T47D (cell line): ENCODE measurements around the gene SIRT7.
A peak's percentile ranks its signal among the peaks of the same experiment; 100 is the strongest.
"Not testable (repeated sequence)": the region's sequence is repeated elsewhere in the genome, so short reads cannot be mapped to it uniquely, and the experiment has no call there.

Source experiments
- DNase-seq, 2 experiments: peaks; one replicate each; pipeline versions ENCODE4 v3.0.0 to v3.0.0-alpha.2; 2011 to 2012; ENCODE audit warnings: low read depth in 1 of 2, low spot score in 1 of 2
- JUND ChIP-seq: IDR thresholded peaks from 2 replicates; pipeline ENCODE4 v1.6.1; 2012; ENCODE audit warnings: low read depth
- in situ Hi-C: cut with HindIII; loops from 2 replicates; pipeline ENCODE4 v1.10.0; 2016; ENCODE audit warnings: low sequenced_read_pairs, low pct_unique_long_range_greater_than_20kb

The SIRT7 gene

GRCh38 chr17:81959362-81960129, 41.6 kb upstream of the SIRT7 start:
- TF ChIP-seq JUND, result no peak
- peak; percentile 77 to 90 for DNase-seq
- in situ Hi-C loops, result no loop called here

GRCh38 chr17:81958633-81959342, 40.8 kb upstream of the SIRT7 start:
- no peak for DNase-seq
- in situ Hi-C loops, result no loop called here
- TF ChIP-seq JUND, result no peak

GRCh38 chr17:81957691-81958432, 39.9 kb upstream of the SIRT7 start:
- no peak for TF ChIP-seq JUND
- in situ Hi-C loops, result no loop called here
- no peak for DNase-seq

GRCh38 chr17:81956607-81957589, 38.9 kb upstream of the SIRT7 start:
- in situ Hi-C loops, result no loop called here
- no peak for TF ChIP-seq JUND
- no peak for DNase-seq

- in situ Hi-C loops, result no loop called here
- DNase-seq, result no peak
- no peak for TF ChIP-seq JUND
These were observed 38.0 kb upstream of the SIRT7 start for GRCh38 chr17:81955756-81956544.

- no peak for TF ChIP-seq JUND
- no peak for DNase-seq
- in situ Hi-C loops, result no loop called here
These were observed 37.2 kb upstream of the SIRT7 start for GRCh38 chr17:81955058-81955681.

- TF ChIP-seq JUND, result no peak
- in situ Hi-C loops, result no loop called here
- DNase-seq, result no peak
These were observed 36.4 kb upstream of the SIRT7 start for GRCh38 chr17:81954131-81955057.

- in situ Hi-C loops, DNase-seq: not testable (repeated sequence)
These were observed 35.5 kb upstream of the SIRT7 start for GRCh38 chr17:81953443-81953842.

GRCh38 chr17:81952792-81953228, 34.8 kb upstream of the SIRT7 start:
- DNase-seq, result no peak
- no peak for TF ChIP-seq JUND
- in situ Hi-C loops, result no loop called here
